Fibroblast of lung (primary cell): ENCODE measurements around the gene GLIS1. TPM values are rescaled to one million over a fixed set of nuclear protein-coding genes. Genes with fewer than 3 reads are reported as not detected.

Experiments used
- DNase-seq, 2 donors: peaks; one replicate each; pipeline versions ENCODE4 v3.0.0 to v3.0.0-alpha.2; 2010; ENCODE audit warnings: low read depth in 2 of 2
- H2AFZ ChIP-seq: 2 replicates; pipeline ENCODE4 v1.5.1; 2012; ENCODE audit warnings: low read length, control low read depth, inconsistent platforms
- H3K27ac ChIP-seq: 2 replicates; pipeline ENCODE4 v1.5.1; 2011; ENCODE audit warnings: low read length, control low read depth; ENCODE audit not compliant: insufficient read depth
- H3K27me3 ChIP-seq: 2 replicates; pipeline ENCODE4 v1.5.1; 2011; ENCODE audit warnings: mild to moderate bottlenecking, low read length; ENCODE audit not compliant: control insufficient read depth, insufficient read depth
- H3K36me3 ChIP-seq: 2 replicates; pipeline ENCODE4 v1.5.1; 2011; ENCODE audit warnings: low read length; ENCODE audit not compliant: control insufficient read depth, insufficient read depth
- H3K4me1 ChIP-seq: 2 replicates; pipeline ENCODE4 v1.5.1; 2011; ENCODE audit warnings: low read length; ENCODE audit not compliant: control insufficient read depth, insufficient read depth; ENCODE audit errors: extremely low read depth
- H3K4me2 ChIP-seq: 2 replicates; pipeline ENCODE4 v1.5.1; 2011; ENCODE audit warnings: low read length, control low read depth; ENCODE audit not compliant: insufficient read depth; ENCODE audit errors: extremely low read depth
- H3K4me3 ChIP-seq, 4 experiments: fragments of 200-600 bp in 1 of 4; sonication (generic) in 1 of 4; replicated peaks in 1 of 4; 2 replicates each; pipeline ENCODE4 v1.5.1; 2011 to 2016; ENCODE audit warnings: low read length in 4 of 4, low read depth in 3 of 4, mild to moderate bottlenecking in 3 of 4, control low read depth in 2 of 4, inconsistent platforms in 1 of 4, mixed read lengths in 1 of 4; ENCODE audit not compliant: insufficient read depth in 1 of 4; ENCODE audit errors: control extremely low read depth in 1 of 4
- H3K79me2 ChIP-seq: 2 replicates; pipeline ENCODE4 v1.5.1; 2012; ENCODE audit warnings: mild to moderate bottlenecking, low read length, inconsistent platforms; ENCODE audit not compliant: control insufficient read depth, insufficient read depth
- H3K9ac ChIP-seq: 2 replicates; pipeline ENCODE4 v1.5.1; 2011; ENCODE audit warnings: mild to moderate bottlenecking, low read length, control low read depth; ENCODE audit not compliant: insufficient read depth
- H3K9me3 ChIP-seq: 2 replicates; pipeline ENCODE4 v1.5.1; 2012; ENCODE audit warnings: low read depth, low read length; ENCODE audit not compliant: control insufficient read depth, insufficient read depth
- H4K20me1 ChIP-seq: 2 replicates; pipeline ENCODE4 v1.5.1; 2011; ENCODE audit warnings: low read length; ENCODE audit not compliant: control insufficient read depth, insufficient read depth; ENCODE audit errors: extremely low read depth
- EZH2 ChIP-seq: IDR thresholded peaks from 2 replicates; pipeline ENCODE4 v1.5.1; 2012; ENCODE audit warnings: low read length, control low read depth, mild to moderate bottlenecking; ENCODE audit errors: missing control alignments
- polyA plus RNA-seq, 2 donors: library from polyadenylated mRNA; depleted of rRNA in 1 of 2; stranded (reverse) in 1 of 2; unstranded in 1 of 2; fragments of >200 nt; gene quantifications; 2 replicates each; pipeline ENCODE4 v1.2.1, GENCODE V29; 2011 to 2012; ENCODE audit warnings: missing spikeins in 1 of 2
- total RNA-seq: library from RNA; depleted of rRNA; stranded (reverse); fragments of >200 nt; gene quantifications from 2 replicates; pipeline ENCODE4 v1.2.1, GENCODE V29; 2014
- TF ChIP-seq, protein P1 (sequence below), 2 donors: IDR thresholded peaks in 1 of 2; conservative IDR thresholded peaks in 1 of 2; 1 replicate in 1 of 2; 2 replicates in 1 of 2; pipeline ENCODE4 v1.5.1; 2011 to 2012; ENCODE audit warnings: low read length in 2 of 2, control low read depth in 1 of 2, inconsistent platforms in 1 of 2, low read depth in 1 of 2, mild to moderate bottlenecking in 1 of 2

Gene GLIS1
- total and polyA plus RNA-seq, 2 donors (not counting 1 experiment from before 2014, with no cell fraction given) = under 0.01 to 0.05 TPM

DNA sequence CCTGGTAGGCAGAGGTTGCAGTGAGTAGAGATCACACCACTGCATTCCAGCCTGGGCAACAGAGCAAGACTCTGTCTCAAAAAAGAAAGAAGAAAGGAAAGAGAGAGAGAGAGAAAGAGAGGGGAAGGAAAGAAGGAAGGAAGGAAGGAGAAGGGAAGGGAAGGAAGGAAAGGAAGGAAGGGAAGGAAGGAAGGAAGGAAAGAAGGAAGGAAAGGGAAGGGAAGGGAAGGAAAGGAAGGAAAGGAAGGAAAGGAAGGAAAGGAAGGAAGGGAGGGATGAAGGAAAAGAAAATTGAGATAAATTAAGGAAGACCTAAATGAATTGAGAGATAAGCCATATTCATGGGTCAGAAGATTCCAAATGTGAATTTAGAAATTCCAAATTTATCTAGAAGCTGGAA, 92.2 kb downstream of the GLIS1 start:
- H3K27ac ChIP-seq = no peak overlapping the region
- H3K4me3 ChIP-seq = no peak overlapping the region
- no peaks in the 10 kb centered on the region for H3K36me3 ChIP-seq
- TF ChIP-seq, protein P1, sequence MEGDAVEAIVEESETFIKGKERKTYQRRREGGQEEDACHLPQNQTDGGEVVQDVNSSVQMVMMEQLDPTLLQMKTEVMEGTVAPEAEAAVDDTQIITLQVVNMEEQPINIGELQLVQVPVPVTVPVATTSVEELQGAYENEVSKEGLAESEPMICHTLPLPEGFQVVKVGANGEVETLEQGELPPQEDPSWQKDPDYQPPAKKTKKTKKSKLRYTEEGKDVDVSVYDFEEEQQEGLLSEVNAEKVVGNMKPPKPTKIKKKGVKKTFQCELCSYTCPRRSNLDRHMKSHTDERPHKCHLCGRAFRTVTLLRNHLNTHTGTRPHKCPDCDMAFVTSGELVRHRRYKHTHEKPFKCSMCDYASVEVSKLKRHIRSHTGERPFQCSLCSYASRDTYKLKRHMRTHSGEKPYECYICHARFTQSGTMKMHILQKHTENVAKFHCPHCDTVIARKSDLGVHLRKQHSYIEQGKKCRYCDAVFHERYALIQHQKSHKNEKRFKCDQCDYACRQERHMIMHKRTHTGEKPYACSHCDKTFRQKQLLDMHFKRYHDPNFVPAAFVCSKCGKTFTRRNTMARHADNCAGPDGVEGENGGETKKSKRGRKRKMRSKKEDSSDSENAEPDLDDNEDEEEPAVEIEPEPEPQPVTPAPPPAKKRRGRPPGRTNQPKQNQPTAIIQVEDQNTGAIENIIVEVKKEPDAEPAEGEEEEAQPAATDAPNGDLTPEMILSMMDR (conservative IDR thresholded peaks at IDR 0.05 in 1 of 2, IDR thresholded peaks at IDR 0.05 in 1 of 2; ENCODE audit: low read depth in 1 of 2, low read length in 2 of 2) = no peak
- TF ChIP-seq EZH2 = no peak
- no peak overlapping the region for H3K4me2 ChIP-seq
- H4K20me1 ChIP-seq = no peaks in the 10 kb centered on the region
- no peaks in the 10 kb centered on the region for H3K79me2 ChIP-seq
- peaks cover 4% of the 10 kb centered on the region for H3K27me3 ChIP-seq
- no peak overlapping the region for H2AFZ ChIP-seq
- no peaks in the 10 kb centered on the region for H3K9me3 ChIP-seq
- no peaks in the 10 kb centered on the region for H3K4me1 ChIP-seq
- no peak for DNase-seq
- H3K9ac ChIP-seq = no peak overlapping the region

DNA sequence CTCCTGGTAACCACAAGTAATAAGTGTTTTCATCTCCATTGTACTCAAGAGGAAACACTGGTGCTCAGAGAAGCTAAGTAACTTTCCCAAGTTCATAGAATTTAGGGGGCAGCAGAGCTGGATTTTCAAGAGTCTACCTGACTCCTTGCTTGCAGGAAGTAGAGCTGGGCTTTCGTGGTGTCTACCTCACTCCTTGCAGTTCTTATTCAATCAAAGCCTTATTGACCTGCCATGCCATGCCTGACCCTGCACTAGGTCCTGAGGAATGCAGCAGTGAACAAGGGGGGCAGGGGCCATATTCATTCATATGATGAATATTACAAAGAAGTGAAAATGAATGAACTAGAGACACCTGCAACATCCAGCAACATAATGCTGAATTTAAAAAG, 93.3 kb downstream of the GLIS1 start:
- Histone ChIP-seq H3K9me3 (no peaks in the 10 kb centered on the region), H3K4me2 (no peak overlapping the region), H3K79me2 (no peaks in the 10 kb centered on the region), H4K20me1 (no peaks in the 10 kb centered on the region), H2AFZ (no peak overlapping the region), H3K9ac (no peak overlapping the region), H3K36me3 (no peaks in the 10 kb centered on the region), H3K27ac (no peak overlapping the region), H3K27me3 (peaks cover 4% of the 10 kb centered on the region), H3K4me1 (no peaks in the 10 kb centered on the region), H3K4me3 (no peak overlapping the region)
- DNase-seq = no peak
- TF ChIP-seq, protein P1 (conservative IDR thresholded peaks at IDR 0.05 in 1 of 2, IDR thresholded peaks at IDR 0.05 in 1 of 2; ENCODE audit: low read depth in 1 of 2, low read length in 2 of 2) = no peak
- no peak for TF ChIP-seq EZH2

DNA sequence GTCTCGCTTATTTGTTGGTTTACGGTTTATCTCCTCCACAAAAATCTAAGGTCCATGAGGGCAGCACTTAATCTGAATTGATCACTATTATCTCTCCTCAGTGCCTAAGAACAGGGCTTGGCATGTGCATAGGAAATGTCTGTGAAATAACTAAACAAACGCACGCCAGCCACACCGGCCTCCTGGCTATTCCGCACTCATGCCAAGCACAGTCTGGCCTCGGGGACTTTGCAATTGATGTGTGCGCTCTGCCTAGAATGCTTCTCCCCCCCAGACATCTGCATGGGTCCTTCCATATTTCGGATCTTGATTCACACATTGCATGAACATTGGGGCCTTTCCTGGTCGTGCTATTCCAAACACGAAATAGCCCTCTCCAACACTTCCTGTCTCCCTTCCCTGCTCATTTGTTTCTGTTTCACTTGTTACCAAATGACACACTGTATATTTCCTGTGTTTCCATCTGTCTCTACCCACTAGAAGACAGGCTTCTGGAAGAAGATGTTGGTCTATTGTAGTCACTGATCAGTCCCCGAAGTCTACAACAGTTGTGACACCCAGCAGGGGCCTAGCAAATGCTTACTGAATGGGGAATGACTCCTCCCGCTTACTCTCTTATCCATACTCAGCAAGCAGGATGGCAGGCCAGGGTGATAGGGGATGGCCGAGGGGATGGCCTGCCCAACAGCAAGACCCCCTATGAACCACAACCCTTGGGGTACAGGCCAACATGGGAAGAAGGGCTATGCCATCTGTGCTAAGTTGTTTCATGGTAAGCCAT, 93.9 kb downstream of the GLIS1 start:
- no peak for DNase-seq

More for the DNA sequence above, 93.9 kb downstream of the GLIS1 start:
- no peaks in the 10 kb centered on the region for H3K4me1 ChIP-seq
- H3K9ac ChIP-seq = no peak overlapping the region
- H3K27ac ChIP-seq = no peak overlapping the region
- H3K36me3 ChIP-seq = no peaks in the 10 kb centered on the region
- no peaks in the 10 kb centered on the region for H3K79me2 ChIP-seq
- TF ChIP-seq, protein P1 (conservative IDR thresholded peaks at IDR 0.05 in 1 of 2, IDR thresholded peaks at IDR 0.05 in 1 of 2; ENCODE audit: low read depth in 1 of 2, low read length in 2 of 2) = no peak
- TF ChIP-seq EZH2 = no peak
- H3K4me2 ChIP-seq = no peak overlapping the region
- no peak overlapping the region for H3K4me3 ChIP-seq
- H3K9me3 ChIP-seq = no peaks in the 10 kb centered on the region
- no peak overlapping the region for H2AFZ ChIP-seq
- H4K20me1 ChIP-seq = no peaks in the 10 kb centered on the region
- peaks cover 4% of the 10 kb centered on the region for H3K27me3 ChIP-seq
